HEK293T (cell line): ENCODE data around the gene PPP1R17.

ENCODE experiments used
- CTCF ChIA-PET: fragments of 350-600 bp; formaldehyde crosslinking; extraction: SDS; loops from one replicate; lab custom pipeline; 2021; ENCODE audit warnings: antibody characterized with exemption, inconsistent platforms; lab: Yijun Ruan, JAX
- POLR2A ChIA-PET: fragments of 350-600 bp; formaldehyde crosslinking; extraction: SDS; loops from one replicate; lab custom pipeline; 2020; ENCODE audit warnings: antibody characterized with exemption, inconsistent platforms; lab: Yijun Ruan, JAX
- DNase-seq: peaks from one replicate; pipeline ENCODE4 v3.0.0; 2012; ENCODE audit warnings: mixed read lengths; ENCODE audit errors: extremely low spot score
- ARNT ChIP-seq: fragments of 450-650 bp; IDR thresholded peaks from 2 replicates; pipeline ENCODE4 v1.6.1; 2017; ENCODE audit warnings: mild to moderate bottlenecking
- BHLHE40 ChIP-seq: fragments of 450-650 bp; IDR thresholded peaks from 2 replicates; pipeline ENCODE4 v1.6.1; 2016; ENCODE audit warnings: mild to moderate bottlenecking, moderate library complexity, borderline replicate concordance
- CTBP1 ChIP-seq: fragments of 450-650 bp; IDR thresholded peaks from 2 replicates; pipeline ENCODE4 v1.6.1; 2016; ENCODE audit warnings: borderline replicate concordance
- ELF4 ChIP-seq: fragments of 450-650 bp; IDR thresholded peaks from 2 replicates; pipeline ENCODE4 v1.6.1; 2017; ENCODE audit warnings: antibody characterized with exemption
- FOXA1 ChIP-seq: fragments of 450-650 bp; IDR thresholded peaks from 2 replicates; pipeline ENCODE4 v1.6.1; 2016; ENCODE audit warnings: mild to moderate bottlenecking
- FOXK2 ChIP-seq: fragments of 450-650 bp; IDR thresholded peaks from 2 replicates; pipeline ENCODE4 v1.6.1; 2016; ENCODE audit warnings: mild to moderate bottlenecking
- FOXM1 ChIP-seq: fragments of 450-650 bp; IDR thresholded peaks from 2 replicates; pipeline ENCODE4 v1.6.1; 2017; ENCODE audit warnings: mild to moderate bottlenecking, borderline replicate concordance
- HDGF ChIP-seq: fragments of 450-650 bp; IDR thresholded peaks from 2 replicates; pipeline ENCODE4 v1.6.1; 2017; ENCODE audit warnings: antibody characterized with exemption, borderline replicate concordance
- L3MBTL2 ChIP-seq: fragments of 450-650 bp; conservative IDR thresholded peaks from 2 replicates; pipeline ENCODE4 v1.6.1; 2016; ENCODE audit warnings: mild to moderate bottlenecking
- LEF1 ChIP-seq: fragments of 450-650 bp; IDR thresholded peaks from 2 replicates; pipeline ENCODE4 v1.6.1; 2017; ENCODE audit warnings: mild to moderate bottlenecking, borderline replicate concordance
- NFRKB ChIP-seq: fragments of 450-650 bp; IDR thresholded peaks from 2 replicates; pipeline ENCODE4 v1.6.1; 2016; ENCODE audit warnings: mild to moderate bottlenecking, moderate library complexity
- SP1 ChIP-seq: fragments of 450-650 bp; IDR thresholded peaks from 2 replicates; pipeline ENCODE4 v1.6.1; 2017
- SUZ12 ChIP-seq: fragments of 450-650 bp; IDR thresholded peaks from 2 replicates; pipeline ENCODE4 v1.6.1; 2016; ENCODE audit warnings: mild to moderate bottlenecking
- TARDBP ChIP-seq: fragments of 450-650 bp; IDR thresholded peaks from 2 replicates; pipeline ENCODE4 v1.6.1; 2016
- ZNF384 ChIP-seq: fragments of 450-650 bp; IDR thresholded peaks from 2 replicates; pipeline ENCODE4 v1.6.1; 2016
- TF ChIP-seq, protein P1 (sequence below): fragments of 450-650 bp; IDR thresholded peaks from 2 replicates; pipeline ENCODE4 v1.6.1; 2016

Gene PPP1R17

DNA sequence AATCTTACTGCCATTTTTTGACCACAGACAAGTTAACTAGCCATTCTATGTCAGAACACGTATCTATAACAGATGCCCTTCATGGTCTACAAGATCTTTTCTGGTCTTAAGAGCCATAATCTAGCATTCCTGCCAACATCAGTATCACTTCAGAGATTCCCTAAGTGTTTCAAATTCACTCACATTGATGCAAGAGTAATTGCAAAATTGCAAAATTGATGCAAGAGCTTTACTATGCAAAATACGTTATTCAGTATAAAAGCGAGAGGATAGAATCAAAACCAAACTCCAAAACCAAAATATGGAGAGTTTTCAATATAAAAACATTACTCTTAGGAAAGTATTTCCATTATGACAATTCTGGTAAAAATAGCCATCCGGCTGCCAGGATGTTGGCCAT lies 38.1 kb upstream of the PPP1R17 start:
- no peak for DNase-seq
- ChIA-PET POLR2A (no interaction called here), CTCF (no interaction called here)
- TF ChIP-seq CTBP1 (no peak), ZNF384 (no peak), TARDBP (no peak), NFRKB (no peak), SP1 (no peak), BHLHE40 (no peak), FOXM1 (no peak), HDGF (no peak), ELF4 (no peak), ARNT (no peak), L3MBTL2 (no peak)

DNA sequence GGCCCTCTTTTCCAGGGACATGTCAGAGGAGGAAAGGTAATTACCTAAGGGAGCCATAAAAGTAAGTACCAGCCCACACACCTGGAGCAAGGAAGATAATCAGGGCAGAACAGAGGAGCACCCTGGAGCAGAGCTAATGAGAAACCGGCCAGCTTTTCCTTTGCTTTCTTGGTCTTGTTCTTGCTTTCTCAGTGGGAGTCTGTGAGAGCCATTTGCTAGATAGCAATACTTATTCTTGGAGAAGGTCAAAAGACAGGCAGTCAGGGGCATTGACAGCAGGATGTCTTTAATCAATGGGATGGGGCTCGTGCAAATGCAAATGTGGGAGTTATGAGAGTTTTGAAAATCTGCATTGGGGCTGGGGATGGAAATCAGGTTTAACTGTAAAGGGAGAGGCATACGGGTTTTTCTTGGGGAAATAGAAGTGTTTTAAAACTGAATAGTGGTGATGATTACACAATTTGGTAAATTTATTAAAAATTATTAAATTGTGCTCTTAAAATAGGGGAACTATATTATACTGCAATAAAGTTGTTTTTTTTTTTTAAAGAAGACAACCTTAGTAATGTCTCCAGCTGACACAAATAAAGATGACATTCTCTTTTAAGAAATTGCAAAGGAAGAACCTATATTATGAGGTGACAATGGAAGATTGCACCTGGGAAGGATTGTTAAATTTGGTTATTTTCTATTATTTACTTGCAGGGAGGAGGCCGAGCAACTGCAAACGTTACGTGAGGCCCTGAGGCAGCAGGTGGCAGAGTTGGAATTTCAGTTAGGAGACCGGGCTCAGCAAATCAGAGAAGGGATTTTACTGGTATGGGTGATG lies 35.6 kb upstream of the PPP1R17 start:
- ChIA-PET POLR2A (no interaction called here), CTCF (no interaction called here)
- no peak for DNase-seq
- TF ChIP-seq, protein P1, sequence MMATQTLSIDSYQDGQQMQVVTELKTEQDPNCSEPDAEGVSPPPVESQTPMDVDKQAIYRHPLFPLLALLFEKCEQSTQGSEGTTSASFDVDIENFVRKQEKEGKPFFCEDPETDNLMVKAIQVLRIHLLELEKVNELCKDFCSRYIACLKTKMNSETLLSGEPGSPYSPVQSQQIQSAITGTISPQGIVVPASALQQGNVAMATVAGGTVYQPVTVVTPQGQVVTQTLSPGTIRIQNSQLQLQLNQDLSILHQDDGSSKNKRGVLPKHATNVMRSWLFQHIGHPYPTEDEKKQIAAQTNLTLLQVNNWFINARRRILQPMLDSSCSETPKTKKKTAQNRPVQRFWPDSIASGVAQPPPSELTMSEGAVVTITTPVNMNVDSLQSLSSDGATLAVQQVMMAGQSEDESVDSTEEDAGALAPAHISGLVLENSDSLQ, result no peak
- TF ChIP-seq SP1 (no peak), ARNT (no peak)

DNA sequence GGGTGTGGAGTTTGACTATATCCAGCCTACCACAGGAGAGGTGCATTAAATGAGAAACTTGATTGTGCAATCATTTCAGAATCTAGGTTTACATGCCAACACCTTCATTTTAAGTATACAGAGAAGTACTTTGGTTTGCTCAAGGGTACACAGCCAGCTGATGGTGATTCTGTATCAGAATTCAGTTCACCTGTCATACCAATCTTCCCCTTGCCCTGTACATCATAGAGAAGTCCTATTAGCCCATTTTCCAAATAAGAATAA lies 35.0 kb upstream of the PPP1R17 start:
- no peak for TF ChIP-seq ELF4
- TF ChIP-seq ARNT, result no peak
- TF ChIP-seq, protein P1, result no peak
- ChIA-PET CTCF (no interaction called here), POLR2A (no interaction called here)
- DNase-seq, result no peak

DNA sequence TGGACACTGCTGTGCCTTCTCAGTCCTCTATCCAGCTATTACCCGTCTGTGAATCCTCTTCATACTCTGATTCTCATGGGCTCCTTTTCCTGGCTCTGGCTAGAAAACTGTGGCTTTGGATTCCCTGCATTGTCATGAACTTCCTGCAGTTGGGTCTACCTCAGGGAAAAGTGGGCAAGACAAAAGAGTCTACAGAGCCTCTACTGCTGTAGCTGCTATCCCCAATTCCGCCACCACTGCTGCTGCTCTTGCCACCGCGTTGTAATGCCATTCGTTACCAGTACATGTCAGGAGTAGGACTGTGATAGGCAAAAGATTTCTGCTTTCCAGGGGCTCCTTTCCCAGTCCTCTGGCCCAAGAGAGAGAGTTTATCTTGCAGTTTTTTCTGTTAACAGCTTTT lies 23.9 kb upstream of the PPP1R17 start:
- POLR2A ChIA-PET, result no interaction called here

DNA sequence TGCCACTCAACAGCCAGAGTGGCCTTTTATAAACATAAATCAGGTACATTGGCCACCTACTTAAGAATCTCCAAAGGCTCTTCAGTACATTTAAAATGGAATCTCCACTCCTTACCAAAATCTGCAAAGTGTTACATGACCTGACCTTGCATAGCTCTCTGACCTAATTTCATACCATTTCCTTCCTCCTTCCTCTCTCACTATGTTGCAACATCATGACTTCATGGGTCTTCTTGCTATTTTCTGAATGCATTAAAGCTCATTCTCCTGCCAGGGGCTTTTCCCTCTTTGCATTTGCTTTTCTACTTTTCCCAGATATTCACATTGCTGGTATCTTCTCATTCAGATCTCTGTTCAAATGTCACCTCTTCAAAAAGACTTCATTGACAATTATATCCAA lies 22.1 kb upstream of the PPP1R17 start:
- CTCF ChIA-PET, result no interaction called here

More for the DNA sequence above, 23.9 kb upstream of the PPP1R17 start:
- TF ChIP-seq ELF4, result no peak
- no peak for TF ChIP-seq ARNT
- TF ChIP-seq NFRKB, result no peak
- TF ChIP-seq BHLHE40, result no peak
- no peak for TF ChIP-seq ZNF384
- no peak for TF ChIP-seq SUZ12
- no peak for TF ChIP-seq FOXK2
- no peak for TF ChIP-seq TARDBP
- TF ChIP-seq FOXA1, result no peak
- no peak for TF ChIP-seq L3MBTL2
- TF ChIP-seq FOXM1, result no peak
- no peak for TF ChIP-seq LEF1
- TF ChIP-seq, protein P1, result no peak
- no peak for TF ChIP-seq CTBP1
- TF ChIP-seq SP1, result no peak
- TF ChIP-seq HDGF, result no peak
- DNase-seq, result peak; percentile 19
- CTCF ChIA-PET, result no interaction called here

More for the DNA sequence above, 22.1 kb upstream of the PPP1R17 start:
- POLR2A ChIA-PET, result no interaction called here
- no peak for DNase-seq
- TF ChIP-seq FOXK2 (no peak), SUZ12 (no peak), L3MBTL2 (no peak), TARDBP (no peak), SP1 (no peak), ELF4 (no peak), NFRKB (no peak), FOXA1 (no peak), FOXM1 (no peak), CTBP1 (no peak), LEF1 (no peak), BHLHE40 (no peak), ARNT (no peak), HDGF (no peak)
- TF ChIP-seq, protein P1, result no peak
